22Rv1 (cell line): ENCODE results near the gene FZD7.

Source experiments
- H3K27ac ChIP-seq: fragments of 450-650 bp; 2 replicates; pipeline ENCODE4 v1.5.1; 2017
- ZFX ChIP-seq: fragments of 450-650 bp; IDR thresholded peaks from 2 replicates; pipeline ENCODE4 v1.6.1; 2017; ENCODE audit warnings: antibody characterized with exemption, borderline replicate concordance
- TF ChIP-seq, protein P1 (sequence below): fragments of 450-650 bp; IDR thresholded peaks from 2 replicates; pipeline ENCODE4 v1.5.1; 2017; ENCODE audit warnings: mild to moderate bottlenecking

The FZD7 gene

GRCh38 chr2:202067589-202067988 is 33.9 kb downstream of the FZD7 start:
- H3K27ac ChIP-seq = no peak overlapping the region
- TF ChIP-seq, protein P1, sequence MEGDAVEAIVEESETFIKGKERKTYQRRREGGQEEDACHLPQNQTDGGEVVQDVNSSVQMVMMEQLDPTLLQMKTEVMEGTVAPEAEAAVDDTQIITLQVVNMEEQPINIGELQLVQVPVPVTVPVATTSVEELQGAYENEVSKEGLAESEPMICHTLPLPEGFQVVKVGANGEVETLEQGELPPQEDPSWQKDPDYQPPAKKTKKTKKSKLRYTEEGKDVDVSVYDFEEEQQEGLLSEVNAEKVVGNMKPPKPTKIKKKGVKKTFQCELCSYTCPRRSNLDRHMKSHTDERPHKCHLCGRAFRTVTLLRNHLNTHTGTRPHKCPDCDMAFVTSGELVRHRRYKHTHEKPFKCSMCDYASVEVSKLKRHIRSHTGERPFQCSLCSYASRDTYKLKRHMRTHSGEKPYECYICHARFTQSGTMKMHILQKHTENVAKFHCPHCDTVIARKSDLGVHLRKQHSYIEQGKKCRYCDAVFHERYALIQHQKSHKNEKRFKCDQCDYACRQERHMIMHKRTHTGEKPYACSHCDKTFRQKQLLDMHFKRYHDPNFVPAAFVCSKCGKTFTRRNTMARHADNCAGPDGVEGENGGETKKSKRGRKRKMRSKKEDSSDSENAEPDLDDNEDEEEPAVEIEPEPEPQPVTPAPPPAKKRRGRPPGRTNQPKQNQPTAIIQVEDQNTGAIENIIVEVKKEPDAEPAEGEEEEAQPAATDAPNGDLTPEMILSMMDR = no peak
- no peak for TF ChIP-seq ZFX

DNA sequence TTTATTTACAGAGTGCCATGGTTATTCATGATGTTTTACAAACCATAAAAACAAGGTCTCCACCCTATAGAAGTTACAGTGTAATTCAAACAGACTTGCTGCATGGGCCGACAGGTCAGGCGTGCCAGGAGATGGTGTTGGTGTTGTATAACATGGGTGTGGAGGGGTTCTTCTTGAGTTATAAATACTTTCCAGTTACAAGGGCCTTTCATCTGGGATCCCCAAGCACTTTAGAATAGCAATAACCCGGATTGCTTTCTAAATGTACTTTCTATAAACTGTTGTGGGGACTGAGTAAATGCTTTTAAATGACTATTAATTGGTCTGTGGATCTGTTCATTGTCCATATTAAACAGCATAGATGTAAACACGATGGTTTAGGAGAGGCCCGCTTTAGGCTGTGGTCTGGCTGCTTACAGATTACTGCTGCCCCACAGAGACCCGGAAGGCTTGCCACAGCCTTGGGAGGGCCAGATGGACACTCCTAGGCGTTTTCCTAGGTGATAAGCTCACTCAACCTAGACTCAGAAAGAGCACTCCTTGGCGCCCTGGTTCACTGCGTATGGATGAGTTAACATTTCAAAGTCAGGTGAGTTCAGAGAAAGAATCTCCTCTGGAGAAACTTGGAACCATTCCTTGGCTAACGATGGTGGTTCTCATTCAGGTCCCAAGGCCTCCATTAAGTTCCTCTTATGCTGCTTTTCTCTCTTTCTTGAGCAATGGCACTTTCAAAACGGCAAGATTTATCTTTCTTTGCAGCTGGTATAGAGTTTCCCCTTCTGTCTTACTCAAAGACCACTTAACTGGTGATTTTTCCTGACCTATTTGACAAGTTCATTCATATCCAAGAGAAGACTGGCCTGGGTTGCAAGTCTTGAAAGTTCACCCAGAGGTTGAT is 35.8 kb downstream of the FZD7 start:
- no peak for TF ChIP-seq ZFX
- TF ChIP-seq, protein P1 = no peak
- no peak overlapping the region for H3K27ac ChIP-seq

GRCh38 chr2:202071107-202071506 is 37.5 kb downstream of the FZD7 start:
- TF ChIP-seq ZFX = no peak
- TF ChIP-seq, protein P1 = no peak
- H3K27ac ChIP-seq = no peak overlapping the region

- H3K27ac ChIP-seq = no peak overlapping the region
- TF ChIP-seq, protein P1 = peak; percentile 40
- TF ChIP-seq ZFX = no peak
These were observed 38.6 kb downstream of the FZD7 start for GRCh38 chr2:202072226-202072625.

DNA sequence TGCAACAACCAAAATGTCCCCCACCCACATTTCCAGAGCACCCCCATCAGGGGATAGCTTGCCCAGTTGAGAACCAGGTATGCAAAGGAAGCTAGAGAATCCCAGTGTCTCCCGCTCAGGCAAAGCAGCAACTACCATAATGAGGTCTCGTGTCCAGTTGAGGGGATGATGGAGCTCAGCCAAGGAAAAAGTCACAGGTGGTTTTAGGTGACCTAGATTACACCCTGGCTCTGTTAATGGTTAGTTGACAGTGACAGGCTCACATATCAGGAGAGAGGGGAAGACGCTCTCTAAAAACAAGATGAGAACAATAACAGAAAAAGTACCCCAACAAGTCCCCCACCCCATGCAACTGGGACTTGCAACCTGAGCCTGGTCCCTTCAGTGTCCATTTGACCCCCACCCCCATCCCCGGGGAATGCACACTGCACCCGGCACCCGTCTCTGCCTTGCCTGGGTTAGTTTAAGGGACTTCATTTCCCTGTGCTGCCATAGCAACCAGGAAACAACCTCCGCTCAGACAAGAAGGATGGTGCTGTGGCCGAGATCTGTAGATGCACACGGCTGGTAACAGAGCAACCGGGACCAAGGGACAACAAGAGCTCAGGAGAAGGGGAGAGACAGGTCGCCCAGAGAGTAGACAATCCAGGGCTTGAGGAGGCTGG is 39.2 kb downstream of the FZD7 start, which contains the start of gene KIAA2012:
KIAA2012 (plus strand) TSS at position 519 of the 665 bp plus-strand sequence. CDS start 373 bp downstream, outside the sequence.
- TF ChIP-seq, protein P1 = no peak
- TF ChIP-seq ZFX = no peak
- no peak within 1 kb of the TSS for H3K27ac ChIP-seq

- H3K27ac ChIP-seq = no peak overlapping the region
- TF ChIP-seq ZFX = no peak
- TF ChIP-seq, protein P1 = no peak
These were observed 40.7 kb downstream of the FZD7 start for GRCh38 chr2:202074324-202074723.

DNA sequence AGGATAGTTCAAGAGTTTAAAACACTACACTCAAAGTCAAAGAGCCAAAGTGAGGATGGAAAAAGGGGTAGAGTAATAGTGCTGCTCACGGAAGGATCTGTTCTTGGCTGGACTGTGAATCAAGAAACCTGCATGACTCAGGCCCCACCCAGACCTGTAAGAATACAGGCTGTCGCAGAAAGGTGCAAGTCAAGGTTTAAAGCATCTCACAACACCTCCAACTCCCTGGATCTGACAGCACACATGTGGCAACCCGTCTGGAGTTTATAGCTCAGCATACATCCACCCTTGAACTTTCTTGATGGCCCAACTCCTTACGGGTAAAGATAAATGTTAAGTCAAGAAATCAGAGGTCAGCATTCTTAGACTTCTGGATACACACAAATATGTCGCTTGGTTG is 45.7 kb downstream of the FZD7 start:
- H3K27ac ChIP-seq = no peak overlapping the region
- no peak for TF ChIP-seq ZFX
- TF ChIP-seq, protein P1 = no peak
